ENCODE measurements around the gene EFCAB11.
A peak's percentile ranks its signal among the peaks of the same experiment; 100 is the strongest.

Gene EFCAB11

DNA sequence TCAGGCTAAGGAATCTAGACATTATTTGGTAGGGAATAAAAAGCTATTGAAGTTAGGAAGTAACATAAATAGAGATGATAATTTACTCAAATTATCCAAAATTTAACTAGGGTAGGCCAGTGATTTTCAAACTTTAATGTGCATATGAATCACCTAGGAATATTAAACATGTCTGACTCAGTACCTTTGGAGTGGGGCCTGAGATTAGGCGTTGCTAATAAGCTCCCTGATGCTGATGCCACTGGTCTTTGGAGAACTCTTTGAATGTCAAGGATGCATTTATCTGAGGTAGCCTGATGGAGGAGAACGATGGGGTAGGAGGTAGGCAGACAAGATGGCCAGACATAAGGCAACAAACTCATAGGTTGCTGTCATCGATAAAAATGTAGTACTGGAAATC is 33.2 kb downstream of the EFCAB11 start:
- H3K27ac ChIP-seq: no peak overlapping the region
- no peak for TF ChIP-seq ZFX (IDR thresholded peaks at IDR 0.05)
- no peak for TF ChIP-seq CTCF (conservative IDR thresholded peaks at IDR 0.05)

GRCh38 chr14:89920056-89920455 is 34.5 kb downstream of the EFCAB11 start:
- TF ChIP-seq CTCF (conservative IDR thresholded peaks at IDR 0.05): no peak
- no peak for TF ChIP-seq ZFX (IDR thresholded peaks at IDR 0.05)
- H3K27ac ChIP-seq: no peak overlapping the region

DNA sequence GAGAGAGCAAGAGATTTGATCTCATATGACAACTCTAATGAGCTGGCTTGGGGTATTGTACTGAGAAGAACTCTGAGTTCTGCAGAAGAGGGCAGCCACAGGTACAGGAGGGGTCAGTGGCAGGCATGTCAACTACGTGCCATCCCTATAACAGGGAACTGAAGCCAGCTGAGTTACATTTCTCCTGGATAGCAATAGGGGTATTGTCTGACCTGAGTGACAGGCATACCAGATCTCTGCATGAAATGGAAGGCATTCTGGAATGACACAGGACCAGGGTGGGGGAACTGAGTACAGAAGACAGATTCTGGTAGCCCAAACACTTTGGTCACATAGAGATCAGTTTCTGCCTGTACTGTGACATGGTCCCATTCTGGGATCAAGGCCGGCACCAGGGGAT is 35.8 kb downstream of the EFCAB11 start:
- no peak overlapping the region for H3K27ac ChIP-seq
- TF ChIP-seq ZFX (IDR thresholded peaks at IDR 0.05) (no peak), CTCF (conservative IDR thresholded peaks at IDR 0.05) (no peak)

DNA sequence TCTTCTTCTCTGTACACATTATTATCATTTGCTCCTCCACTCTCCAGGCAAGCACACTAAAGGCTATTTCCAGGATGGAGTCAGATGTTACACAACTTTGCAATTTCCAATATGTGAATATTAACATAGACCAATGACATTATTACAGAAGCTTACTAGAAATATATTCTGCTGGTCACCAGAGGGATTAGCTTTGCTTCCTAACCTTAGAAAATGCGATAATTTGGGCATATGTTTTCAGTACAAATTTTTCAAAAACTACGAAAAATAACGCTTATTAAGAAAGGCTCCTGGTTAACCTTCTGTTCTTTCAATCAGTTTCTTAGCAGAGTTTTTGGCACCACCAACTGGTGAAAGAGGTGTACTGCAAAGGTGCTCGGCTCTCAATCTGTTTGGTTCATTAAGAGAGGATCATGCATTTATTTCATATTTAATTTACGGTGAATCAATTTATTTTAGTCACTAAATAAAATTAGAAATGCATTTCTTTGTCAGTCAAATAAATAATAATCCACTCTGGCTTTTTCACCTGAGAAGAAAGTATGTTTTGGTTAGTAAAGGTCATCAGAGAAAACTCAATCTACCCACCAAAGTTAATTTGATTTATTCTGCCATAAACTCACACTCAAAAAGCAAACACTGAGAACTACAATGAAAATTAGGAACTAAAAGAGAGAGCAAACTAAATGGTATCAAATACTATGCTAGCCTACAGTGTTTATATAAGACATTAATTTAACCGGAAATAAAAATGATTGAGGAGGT is 39.2 kb downstream of the EFCAB11 start:
- no peak for TF ChIP-seq ZFX (IDR thresholded peaks at IDR 0.05)
- peak; percentile 95 for TF ChIP-seq CTCF (conservative IDR thresholded peaks at IDR 0.05)
- H3K27ac ChIP-seq: no peak overlapping the region

- TF ChIP-seq ZFX (IDR thresholded peaks at IDR 0.05) (no peak), CTCF (conservative IDR thresholded peaks at IDR 0.05) (no peak)
- no peak overlapping the region for H3K27ac ChIP-seq
These were observed 41.8 kb downstream of the EFCAB11 start for GRCh38 chr14:89912667-89913211.

GRCh38 chr14:89912221-89912620 is 42.3 kb downstream of the EFCAB11 start:
- TF ChIP-seq CTCF (conservative IDR thresholded peaks at IDR 0.05) (no peak), ZFX (IDR thresholded peaks at IDR 0.05) (no peak)
- no peak overlapping the region for H3K27ac ChIP-seq

GRCh38 chr14:89911010-89911919 is 43.3 kb downstream of the EFCAB11 start:
- no peak for TF ChIP-seq CTCF (conservative IDR thresholded peaks at IDR 0.05)
- TF ChIP-seq ZFX (IDR thresholded peaks at IDR 0.05): no peak
- peak overlapping the region; percentile 37; the same call in 1 of the 2 replicates for H3K27ac ChIP-seq

Measured in C4-2B (cell line).